HepG2 (cell line): ENCODE measurements around the gene ACSL3. TPM values are rescaled to one million over a fixed set of nuclear protein-coding genes. Genes with fewer than 3 reads are reported as not detected.
"Not testable (repeated sequence)": the region's sequence is repeated elsewhere in the genome, so short reads cannot be mapped to it uniquely, and the experiment has no call there.

Experiments used
- ATAC-seq: fragments of 200-7000 bp; cut with Tn5 transposase; 3 replicates; pipeline ENCODE4 v1.9.1; 2020; ENCODE audit warnings: mild to moderate bottlenecking, moderate library complexity
- BruUV-seq: library from RNA; stranded (reverse); fragments of 400-500 nt; replicated peaks from 2 replicates; lab custom pipeline; 2021; lab: Mats Ljungman, UMichigan
- CTCF ChIA-PET: fragments of 300-600 bp; formaldehyde crosslinking; extraction: SDS; loops from one replicate; lab custom pipeline; 2021; ENCODE audit warnings: low total read pairs, inconsistent platforms, low intra/inter-chr PET ratio; lab: Yijun Ruan, JAX
- POLR2A ChIA-PET: fragments of 350-600 bp; sonication (Branson Sonifier 250); formaldehyde crosslinking; loops from one replicate; lab custom pipeline; 2020; ENCODE audit warnings: antibody characterized with exemption, inconsistent platforms; lab: Yijun Ruan, JAX
- DNase-seq: peaks from one replicate; pipeline ENCODE4 v3.0.0-alpha.2; 2015; ENCODE audit warnings: low spot score
- FAIRE-seq: peaks from 3 replicates; lab custom pipeline; 2011; peaks lifted over from hg19 to GRCh38; lab: Jason Lieb, UNC
- H2AFZ ChIP-seq: one replicate; pipeline ENCODE4 v1.6.1; 2011; ENCODE audit warnings: low read length, inconsistent platforms
- H3K27ac ChIP-seq: fragments of 300-600 bp; 3 replicates; pipeline ENCODE4 v1.8.0; 2011; ENCODE audit warnings: mixed run types, mild to moderate bottlenecking, mixed read lengths, low read length, inconsistent platforms; ENCODE audit not compliant: insufficient read depth; ENCODE audit errors: extremely low read length
- H3K27me3 ChIP-seq, 2 experiments: fragments of 200-600 bp in 1 of 2; 2 replicates in 1 of 2; 3 replicates in 1 of 2; pipeline versions ENCODE4 v1.6.0 to v1.8.0; 2011; ENCODE audit warnings: low read length in 2 of 2, mild to moderate bottlenecking in 2 of 2, moderate library complexity in 2 of 2, inconsistent platforms in 1 of 2; ENCODE audit not compliant: insufficient read depth in 2 of 2, control insufficient read depth in 1 of 2
- H3K36me3 ChIP-seq, 2 experiments: fragments of 200-600 bp in 1 of 2; replicated peaks in 1 of 2; 2 replicates in 1 of 2; 3 replicates in 1 of 2; pipeline versions ENCODE4 v1.5.1 to v1.8.0; 2011; ENCODE audit warnings: low read length in 2 of 2, inconsistent platforms in 1 of 2; ENCODE audit not compliant: insufficient read depth in 2 of 2, control insufficient read depth in 1 of 2
- H3K4me1 ChIP-seq: 2 replicates; pipeline ENCODE4 v1.5.1; 2012; ENCODE audit warnings: low read length, inconsistent platforms; ENCODE audit not compliant: insufficient read depth
- H3K4me2 ChIP-seq: 2 replicates; pipeline ENCODE4 v1.6.0; 2011; ENCODE audit warnings: low read depth, low read length, inconsistent platforms
- H3K4me3 ChIP-seq, 3 experiments: fragments of 200-600 bp in 1 of 3; sonication (generic), shearing (Covaris generic) in 1 of 3; replicated peaks in 1 of 3; 2 replicates each; pipeline ENCODE4 v1.5.1; 2011 to 2016; ENCODE audit warnings: low read length in 3 of 3, inconsistent platforms in 2 of 3, low read depth in 2 of 3, mild to moderate bottlenecking in 2 of 3, control low read depth in 1 of 3, mixed read lengths in 1 of 3; ENCODE audit not compliant: insufficient read depth in 1 of 3
- H3K79me2 ChIP-seq: one replicate; pipeline ENCODE4 v1.6.1; 2011; ENCODE audit warnings: low read length, inconsistent platforms; ENCODE audit not compliant: insufficient read depth
- H3K9ac ChIP-seq: 2 replicates; pipeline ENCODE4 v1.6.0; 2011; ENCODE audit warnings: mild to moderate bottlenecking, low read depth, low read length, inconsistent platforms; ENCODE audit not compliant: insufficient read depth
- H3K9me3 ChIP-seq: 2 replicates; pipeline ENCODE4 v1.5.1; 2012; ENCODE audit warnings: mild to moderate bottlenecking, low read length
- H4K20me1 ChIP-seq: 2 replicates; pipeline ENCODE4 v1.6.0; 2011; ENCODE audit warnings: inconsistent platforms, mild to moderate bottlenecking, low read length, moderate library complexity; ENCODE audit not compliant: insufficient read depth
- FOXK1 ChIP-seq: sonication (generic); formaldehyde crosslinking; IDR thresholded peaks from 2 replicates; pipeline ENCODE4 v1.4.0; 2020; ENCODE audit warnings: low read depth, missing genetic modification reagents, borderline replicate concordance
- HOXA5 ChIP-seq: sonication (generic); formaldehyde crosslinking; IDR thresholded peaks from 2 replicates; pipeline ENCODE4 v1.4.0; 2020; ENCODE audit warnings: missing genetic modification reagents
- IKZF5 ChIP-seq: IDR thresholded peaks from 2 replicates; pipeline ENCODE4 v1.6.1; 2018; ENCODE audit warnings: missing genetic modification reagents, mild to moderate bottlenecking, missing compliant biosample characterization
- ISL2 ChIP-seq: sonication (generic); formaldehyde crosslinking; IDR thresholded peaks from 2 replicates; pipeline ENCODE4 v1.5.0; 2020; ENCODE audit warnings: missing genetic modification reagents
- KMT2B ChIP-seq: IDR thresholded peaks from 2 replicates; pipeline ENCODE4 v1.6.1; 2016; ENCODE audit warnings: missing genetic modification reagents, missing compliant biosample characterization
- NCOA2 ChIP-seq: sonication (generic); formaldehyde crosslinking; IDR thresholded peaks from 2 replicates; pipeline ENCODE4 v1.8.0; 2022; ENCODE audit warnings: inconsistent platforms
- NFIC ChIP-seq: IDR thresholded peaks from 2 replicates; pipeline ENCODE4 v1.6.1; 2012; ENCODE audit warnings: mild to moderate bottlenecking, low read length, inconsistent platforms
- RBM22 ChIP-seq: fragments of 200-400 bp; formaldehyde crosslinking; optimal IDR thresholded peaks from 2 replicates; pipeline ENCODE3; 2017; ENCODE audit warnings: mild to moderate bottlenecking, low read length, moderate library complexity
- RERE ChIP-seq: IDR thresholded peaks from 2 replicates; pipeline ENCODE4 v1.6.1; 2016; ENCODE audit warnings: low read depth, missing genetic modification reagents, missing compliant biosample characterization
- SOX13 ChIP-seq, 3 experiments: fragments of 450-650 bp in 1 of 3; sonication (generic) in 1 of 3; formaldehyde crosslinking in 1 of 3; IDR thresholded peaks in 2 of 3; conservative IDR thresholded peaks in 1 of 3; 2 replicates each; pipeline versions ENCODE4 v1.5.0 to v1.6.1; 2016 to 2020; ENCODE audit warnings: antibody characterized with exemption in 1 of 3, mild to moderate bottlenecking in 1 of 3, missing compliant biosample characterization in 1 of 3, missing genetic modification reagents in 1 of 3, moderate library complexity in 1 of 3
- SOX6 ChIP-seq, 2 experiments: fragments of 450-650 bp in 1 of 2; sonication (generic) in 1 of 2; formaldehyde crosslinking in 1 of 2; IDR thresholded peaks; 2 replicates each; pipeline versions ENCODE4 v1.4.0 to v1.6.1; 2017 to 2020; ENCODE audit warnings: antibody characterized with exemption in 1 of 2, mild to moderate bottlenecking in 1 of 2, missing genetic modification reagents in 1 of 2
- TOPORS ChIP-seq: sonication (generic); formaldehyde crosslinking; IDR thresholded peaks from 2 replicates; pipeline ENCODE4 v1.8.0; 2023; ENCODE audit warnings: mild to moderate bottlenecking, missing genetic modification reagents
- ZSCAN30 ChIP-seq: sonication (generic); formaldehyde crosslinking; IDR thresholded peaks from 2 replicates; pipeline ENCODE4 v1.5.0; 2020; ENCODE audit warnings: mild to moderate bottlenecking, missing genetic modification reagents
- WGBS: methylation state at CpG from one replicate; pipeline ENCODE4 v1.1.6; 2017; ENCODE audit warnings: low lambda C conversion rate; 5-methylcytosine and 5-hydroxymethylcytosine counted together
- in situ Hi-C: cut with HindIII; loops from 2 replicates; pipeline ENCODE4 v1.10.0; 2017; ENCODE audit warnings: low pct_unique_long_range_greater_than_20kb; ENCODE audit not compliant: extremely low pct_ligation_motif_present
- intact Hi-C: fragments of 100-400 bp; cut with micrococcal nuclease; formaldehyde crosslinking; loops from one replicate; pipeline ENCODE4 v1.10.0; 2022; ENCODE audit not compliant: unreplicated experiment
- polyA plus RNA-seq, 8 experiments: library from polyadenylated mRNA; depleted of rRNA in 3 of 8; stranded (reverse) in 7 of 8; unstranded in 1 of 8; fragments of >200 nt; fragmentation: Illumina TruSeq in 4 of 8; extraction: Trizol in 4 of 8; gene quantifications; 2 replicates each; pipeline versions ENCODE4 v1.2.1 to v1.2.3, GENCODE V29; 2011 to 2016; ENCODE audit warnings: low read depth in 4 of 8, missing spikeins in 1 of 8, mixed read lengths in 1 of 8; ENCODE audit not compliant: insufficient read depth in 1 of 8
- total RNA-seq, 5 experiments: library from RNA; depleted of rRNA; stranded (reverse); fragments of >200 nt; fragmentation: Illumina TruSeq; extraction: Trizol; gene quantifications; 2 replicates each; pipeline ENCODE4 v1.2.3, GENCODE V29; 2016; ENCODE audit warnings: low read depth in 1 of 5

Gene ACSL3
- total and polyA plus RNA-seq, 2 of the 13 experiments (the other 11 are each of a cell fraction or from before 2014, with no cell fraction given) = 305 to 365 TPM

GRCh38 chr2:222916229-222917197 is 55.7 kb downstream of the ACSL3 start (continued):
- 0 out of 2 replicates have a peak, but pooled peaks have one; percentile 7 for TF ChIP-seq NFIC
- peak; percentile 93 for TF ChIP-seq RBM22
- TF ChIP-seq KMT2B (CRISPR knock-in tag) = no peak
- no peak for TF ChIP-seq ZSCAN30 (CRISPR knock-in tag)

GRCh38 chr2:222917212-222917611 is 56.4 kb downstream of the ACSL3 start:
- Histone ChIP-seq H3K79me2 (peaks cover 79% of the 10 kb centered on the region), H4K20me1 (peaks cover 61% of the 10 kb centered on the region), H3K36me3 (peaks cover 21 to 89% of the 10 kb centered on the region in 2 experiments), H3K4me1 (peaks cover 52% of the 10 kb centered on the region)
- peak; percentile 10; the same call in 1 of the 3 replicates for ATAC-seq
- H3K4me2 ChIP-seq; H3K9ac ChIP-seq; POLR2A ChIA-PET; FAIRE-seq; intact Hi-C loops; H2AFZ ChIP-seq; H3K9me3 ChIP-seq; BruUV-seq; DNase-seq; H3K27ac ChIP-seq; H3K27me3 ChIP-seq; in situ Hi-C loops; H3K4me3 ChIP-seq; TF ChIP-seq SOX6, SOX13 (IDR thresholded peaks at IDR 0.05): not testable (repeated sequence)
- CTCF ChIA-PET = interaction anchor here (4.2 kb wide), 1 partner anchor 226 kb away, joined by 32 read pairs; no protein-coding TSS in a partner anchor
- WGBS = 49% methylated on average over 9 of the region's 9 CpGs
- peak; percentile 59; the same call in 1 of the 2 replicates for TF ChIP-seq ISL2 (CRISPR knock-in tag)
- 0 out of 2 replicates have a peak, but pooled peaks have one; percentile 30 for TF ChIP-seq FOXK1 (CRISPR knock-in tag)
- TF ChIP-seq NCOA2 = 0 out of 2 replicates have a peak, but pooled peaks have one; percentile 20
- peak; percentile 79 for TF ChIP-seq SOX6 (CRISPR knock-in tag; IDR thresholded peaks at IDR 0.05)
- TF ChIP-seq IKZF5 (CRISPR knock-in tag) = peak; percentile 40; the same call in 1 of the 2 replicates
- 0 out of 2 replicates have a peak, but pooled peaks have one; percentile 0 for TF ChIP-seq HOXA5 (CRISPR knock-in tag)
- 0 out of 2 replicates have a peak, but pooled peaks have one; percentile 31 for TF ChIP-seq TOPORS
- TF ChIP-seq RERE (CRISPR knock-in tag) = peak; percentile 54; the same call in 1 of the 2 replicates
- 0 out of 2 replicates have a peak, but pooled peaks have one; percentile 31 for TF ChIP-seq NFIC
- peak in 1 of 2 experiments; percentile 78; a peak in 2 of 4 replicates for TF ChIP-seq SOX13 (CRISPR knock-in tag; conservative IDR thresholded peaks at IDR 0.05 in 1 of 2, IDR thresholded peaks at IDR 0.05 in 1 of 2)
